Measurements from ENCODE around the gene RFPL3.

Gene RFPL3

DNA sequence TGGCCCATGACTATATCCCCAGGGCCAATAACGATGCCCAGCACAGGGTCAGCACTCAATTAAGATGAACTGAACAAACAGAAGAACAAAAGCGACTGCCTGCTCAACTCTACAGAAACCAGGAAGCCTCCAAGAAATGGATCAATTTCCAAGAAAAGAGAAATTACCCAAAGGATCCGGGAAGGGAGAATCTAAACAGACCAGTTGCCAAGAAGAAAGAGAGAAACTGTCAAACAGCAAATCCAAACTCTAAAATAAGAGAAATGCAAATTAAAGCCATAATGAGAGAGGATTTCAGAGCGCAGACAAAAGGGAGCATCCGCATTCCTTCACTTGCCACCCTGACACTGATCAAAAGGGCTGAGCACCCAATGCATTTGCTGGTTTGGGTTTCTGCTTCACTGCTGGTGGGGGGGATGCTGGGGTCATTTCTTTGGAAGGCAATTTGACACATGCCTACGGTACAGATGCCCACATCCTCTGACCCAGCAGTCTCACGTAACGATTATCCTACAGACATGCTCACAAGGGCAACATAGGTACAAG lies 37.7 kb upstream of the RFPL3 start:
- no peak overlapping the region for H3K9ac ChIP-seq
- no peak overlapping the region for H3K27ac ChIP-seq
- no peaks in the 10 kb centered on the region for H3K36me3 ChIP-seq
- TF ChIP-seq Cebpa-rat (IDR thresholded peaks at IDR 0.05): no peak
- peaks cover 0 to 9% (median 0%) of the 10 kb centered on the region in 10 experiments; a peak in 4 of 20 replicates for H3K4me1 ChIP-seq
- no peaks in the 10 kb centered on the region for H4K20me1 ChIP-seq
- no peaks in the 10 kb centered on the region for H3K27me3 ChIP-seq
- H3K9me3 ChIP-seq (replicated peaks in 1 of 11): no peaks in the 10 kb centered on the region
- H3K4me3 ChIP-seq: no peak overlapping the region
- H3K4me2 ChIP-seq: no peak overlapping the region

DNA sequence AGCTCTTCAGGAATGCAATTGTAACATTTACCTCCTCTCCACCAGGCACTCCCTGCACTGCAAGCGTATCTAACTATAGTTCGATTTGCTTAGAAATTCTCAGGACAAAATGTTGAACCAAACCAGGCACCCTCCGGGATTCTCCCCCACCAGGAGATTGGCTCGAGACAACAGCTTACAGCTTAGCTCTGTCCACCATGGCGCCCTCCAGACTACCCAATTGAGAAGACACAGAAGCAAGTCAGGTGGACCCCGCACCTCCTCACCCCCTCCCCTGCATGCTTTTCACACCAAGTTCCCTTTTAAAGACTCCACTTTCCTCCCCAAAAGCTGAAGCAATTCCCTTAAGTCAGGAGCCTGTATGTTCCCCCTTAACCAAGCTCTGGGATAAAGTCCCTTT lies 34.7 kb upstream of the RFPL3 start:
- TF ChIP-seq Cebpa-rat (IDR thresholded peaks at IDR 0.05): no peak
- peak overlapping the region in 2 of 11 experiments; percentile 24 to 39; a peak in 1 of 22 replicates for H3K4me2 ChIP-seq
- no peak overlapping the region for H3K4me3 ChIP-seq
- no peak overlapping the region for H3K27ac ChIP-seq
- peaks cover 0 to 9% (median 0%) of the 10 kb centered on the region in 10 experiments; a peak in 4 of 20 replicates for H3K4me1 ChIP-seq
- no peak overlapping the region for H3K9ac ChIP-seq
- H4K20me1 ChIP-seq: no peaks in the 10 kb centered on the region
- H3K36me3 ChIP-seq: no peaks in the 10 kb centered on the region
- H3K9me3 ChIP-seq (replicated peaks in 1 of 11): no peaks in the 10 kb centered on the region
- no peaks in the 10 kb centered on the region for H3K27me3 ChIP-seq

DNA sequence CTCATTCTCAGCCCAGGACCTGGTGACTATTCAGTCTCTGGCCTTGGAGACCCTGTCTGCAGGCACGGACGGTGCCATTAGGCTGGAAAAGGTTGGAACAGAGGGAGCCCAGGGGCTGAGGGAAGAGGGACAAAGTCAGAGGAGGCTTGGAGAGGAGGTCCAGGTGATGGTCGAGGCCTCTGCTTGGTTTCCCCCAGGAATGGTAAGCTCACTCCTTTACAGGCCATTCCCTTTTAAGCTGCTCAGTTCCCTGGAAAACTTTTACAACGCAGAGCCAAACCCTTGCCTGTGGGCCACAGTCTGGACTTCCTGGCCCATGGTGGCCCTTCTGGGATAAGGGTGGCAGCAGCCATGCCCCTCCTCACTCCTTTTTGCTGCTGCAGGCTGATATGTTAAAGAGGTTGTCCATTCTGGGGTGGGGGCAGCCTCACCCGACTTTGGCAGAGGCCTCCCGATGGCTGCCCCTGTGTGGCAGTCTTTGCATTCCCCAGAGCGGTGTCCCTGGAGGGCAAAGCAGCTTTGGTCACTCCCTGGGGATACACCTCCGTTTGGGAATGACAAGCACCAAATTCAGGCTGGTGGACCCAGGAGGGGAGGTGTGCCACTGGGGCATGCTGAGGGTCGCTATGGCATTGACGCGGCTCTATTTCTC lies 34.0 kb upstream of the RFPL3 start:
- H3K4me3 ChIP-seq: no peak overlapping the region
- H3K9me3 ChIP-seq (replicated peaks in 1 of 11): no peaks in the 10 kb centered on the region
- H3K27ac ChIP-seq: no peak overlapping the region
- H3K4me2 ChIP-seq: no peak overlapping the region
- H4K20me1 ChIP-seq: no peaks in the 10 kb centered on the region
- H3K9ac ChIP-seq: no peak overlapping the region
- peaks cover 0 to 9% (median 0%) of the 10 kb centered on the region in 10 experiments; a peak in 4 of 20 replicates for H3K4me1 ChIP-seq
- TF ChIP-seq Cebpa-rat (IDR thresholded peaks at IDR 0.05): no peak
- no peaks in the 10 kb centered on the region for H3K27me3 ChIP-seq
- no peaks in the 10 kb centered on the region for H3K36me3 ChIP-seq

DNA sequence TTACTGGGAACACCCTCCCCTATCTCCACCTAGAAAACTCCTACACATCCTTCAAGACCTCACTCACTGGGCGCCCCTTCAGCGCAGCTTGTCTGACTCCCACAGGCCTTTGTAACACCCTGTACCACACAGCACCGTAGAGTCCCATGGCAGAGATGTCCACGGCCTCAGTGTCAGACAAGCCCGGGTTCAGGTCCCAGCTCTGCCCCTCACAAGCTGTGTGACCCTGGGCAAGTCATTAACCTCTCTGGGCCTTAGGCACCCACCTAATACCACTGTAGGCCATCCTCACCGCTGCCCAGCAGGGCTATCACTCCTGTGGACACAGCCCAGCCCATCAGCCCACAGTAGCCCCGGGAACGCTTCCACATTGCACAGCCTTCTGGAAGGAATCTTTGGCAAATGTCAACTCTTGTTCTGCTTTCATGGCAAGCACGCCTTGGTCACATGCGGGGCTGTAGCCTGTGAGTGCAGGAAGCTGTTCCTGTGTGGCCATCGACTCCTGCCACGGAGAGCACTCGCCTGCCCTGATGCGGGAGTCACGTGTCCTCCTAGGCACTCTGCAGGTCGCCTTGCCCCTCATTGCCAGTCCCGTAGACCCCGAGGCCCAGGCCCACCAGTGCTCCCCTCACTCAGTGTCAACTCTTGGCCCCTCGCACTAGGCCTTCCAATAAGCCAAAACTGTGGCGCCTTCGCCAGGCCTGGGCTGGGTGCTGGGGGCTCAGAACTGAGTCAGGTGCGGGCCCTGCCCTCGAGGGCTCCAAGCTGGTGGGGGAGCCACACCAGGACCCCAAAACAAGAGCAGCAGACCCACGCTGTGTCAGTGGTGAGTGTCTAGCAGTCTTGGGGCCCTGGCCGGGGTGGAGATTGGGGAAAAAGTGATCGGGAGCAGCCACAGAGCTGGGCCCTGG lies 32.9 kb upstream of the RFPL3 start:
- no peak overlapping the region for H3K27ac ChIP-seq
- H3K27me3 ChIP-seq: no peaks in the 10 kb centered on the region
- peaks cover 0 to 9% (median 0%) of the 10 kb centered on the region in 10 experiments; a peak in 4 of 20 replicates for H3K4me1 ChIP-seq
- TF ChIP-seq Cebpa-rat (IDR thresholded peaks at IDR 0.05): no peak
- H3K4me2 ChIP-seq: no peak overlapping the region
- no peak overlapping the region for H3K9ac ChIP-seq
- no peaks in the 10 kb centered on the region for H3K36me3 ChIP-seq
- no peaks in the 10 kb centered on the region for H4K20me1 ChIP-seq
- no peaks in the 10 kb centered on the region for H3K9me3 ChIP-seq (replicated peaks in 1 of 11)
- H3K4me3 ChIP-seq: no peak overlapping the region

DNA sequence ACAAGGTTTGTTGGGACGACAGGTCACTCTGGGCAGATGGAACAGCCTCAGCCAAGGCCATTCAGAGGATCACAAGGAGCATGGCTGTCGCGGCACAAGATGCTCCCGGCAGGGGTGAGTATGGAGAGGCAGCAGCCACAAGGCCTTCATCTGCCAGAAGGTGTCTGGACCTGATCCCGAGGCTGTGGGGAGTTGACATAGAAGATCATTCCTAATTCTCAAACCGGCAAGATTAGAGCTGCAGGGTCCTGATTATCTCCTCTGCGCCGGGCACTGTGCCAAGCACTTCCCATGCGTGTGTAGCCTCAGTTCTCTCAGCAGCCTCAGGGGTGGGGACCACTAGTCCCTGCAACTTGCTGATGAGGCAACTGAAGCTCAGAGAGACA lies 32.3 kb upstream of the RFPL3 start:
- Histone ChIP-seq H4K20me1 (no peaks in the 10 kb centered on the region), H3K9me3 (replicated peaks in 1 of 11) (no peaks in the 10 kb centered on the region), H3K27ac (no peak overlapping the region), H3K4me3 (no peak overlapping the region), H3K36me3 (no peaks in the 10 kb centered on the region), H3K4me2 (no peak overlapping the region), H3K4me1 (peaks cover 0 to 9% (median 0%) of the 10 kb centered on the region in 10 experiments; a peak in 4 of 20 replicates), H3K27me3 (no peaks in the 10 kb centered on the region), H3K9ac (no peak overlapping the region)
- TF ChIP-seq Cebpa-rat (IDR thresholded peaks at IDR 0.05): no peak

DNA sequence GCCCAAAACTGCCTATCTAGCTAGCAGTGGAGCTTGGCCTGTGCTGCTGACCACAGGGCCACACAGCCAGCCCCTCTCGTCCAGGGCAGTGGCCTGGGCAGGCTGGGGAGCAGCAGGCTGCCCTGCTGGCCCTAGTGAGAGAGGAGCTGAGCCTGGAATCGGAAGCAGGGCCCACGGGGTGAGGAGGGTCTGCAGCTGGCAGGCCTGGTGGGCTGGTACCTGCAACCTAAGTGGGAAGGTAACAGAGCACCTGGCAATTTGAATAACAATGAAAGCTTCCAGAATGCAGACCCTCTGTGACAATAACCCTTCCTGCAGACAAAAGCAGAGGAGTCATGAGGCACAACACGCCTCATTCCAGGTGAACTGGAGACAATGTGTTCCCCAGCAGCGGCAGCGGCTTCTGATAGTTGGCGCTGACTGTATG lies 31.8 kb upstream of the RFPL3 start:
- no peak overlapping the region for H3K9ac ChIP-seq
- no peak overlapping the region for H3K27ac ChIP-seq
- peaks cover 0 to 9% (median 0%) of the 10 kb centered on the region in 10 experiments; a peak in 4 of 20 replicates for H3K4me1 ChIP-seq
- H3K4me3 ChIP-seq: no peak overlapping the region
- no peaks in the 10 kb centered on the region for H3K27me3 ChIP-seq
- TF ChIP-seq Cebpa-rat (IDR thresholded peaks at IDR 0.05): no peak
- H4K20me1 ChIP-seq: no peaks in the 10 kb centered on the region
- H3K9me3 ChIP-seq (replicated peaks in 1 of 11): no peaks in the 10 kb centered on the region
- no peaks in the 10 kb centered on the region for H3K36me3 ChIP-seq
- no peak overlapping the region for H3K4me2 ChIP-seq

DNA sequence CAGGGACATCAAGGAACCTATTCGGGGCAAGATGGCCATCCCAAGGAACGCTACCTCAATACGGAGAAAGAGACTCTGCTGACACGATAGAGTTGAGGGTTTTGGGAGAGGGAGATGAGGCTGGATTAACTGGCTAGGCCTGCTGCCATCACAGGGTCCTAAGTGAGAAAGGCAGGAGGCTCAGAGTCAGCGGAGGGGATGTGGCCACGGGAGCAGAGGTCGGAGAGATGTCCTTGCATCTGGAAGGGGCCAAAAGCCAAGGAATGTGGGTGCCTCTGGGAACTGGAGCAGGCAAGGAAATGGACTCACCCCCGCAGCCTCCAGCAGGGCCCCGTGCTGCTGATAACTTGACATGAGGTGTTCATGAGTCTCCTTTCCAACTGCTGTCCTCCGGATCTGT lies 31.0 kb upstream of the RFPL3 start:
- no peaks in the 10 kb centered on the region for H3K27me3 ChIP-seq
- no peak for TF ChIP-seq Cebpa-rat (IDR thresholded peaks at IDR 0.05)
- peaks cover 0 to 9% (median 0%) of the 10 kb centered on the region in 10 experiments; a peak in 4 of 20 replicates for H3K4me1 ChIP-seq
- no peak overlapping the region for H3K4me3 ChIP-seq
- no peaks in the 10 kb centered on the region for H3K36me3 ChIP-seq
- no peak overlapping the region for H3K9ac ChIP-seq
- H3K9me3 ChIP-seq (replicated peaks in 1 of 11): no peaks in the 10 kb centered on the region
- no peak overlapping the region for H3K27ac ChIP-seq
- H4K20me1 ChIP-seq: no peaks in the 10 kb centered on the region
- H3K4me2 ChIP-seq: no peak overlapping the region

DNA sequence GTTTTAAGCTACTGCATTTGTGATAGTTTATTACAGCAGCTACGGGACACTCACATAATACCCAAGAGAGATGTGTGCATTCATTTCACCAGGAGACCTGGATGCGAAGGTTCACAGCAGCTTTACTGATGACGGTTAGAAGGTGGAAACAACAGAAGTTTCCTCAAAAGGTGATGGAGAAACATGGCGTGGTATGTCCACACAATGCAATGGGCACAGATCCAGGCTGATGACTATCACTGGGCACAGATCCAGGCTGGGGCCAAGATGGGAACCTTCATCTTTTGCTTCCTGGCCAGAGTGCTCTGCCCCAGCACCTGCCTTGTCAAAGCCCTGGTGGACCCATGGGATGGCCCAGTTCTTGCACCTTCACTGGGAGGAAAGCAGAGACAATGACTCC lies 30.6 kb upstream of the RFPL3 start:
- no peak overlapping the region for H3K27ac ChIP-seq
- no peaks in the 10 kb centered on the region for H3K9me3 ChIP-seq (replicated peaks in 1 of 11)
- H3K4me1 ChIP-seq: peaks cover 0 to 9% (median 0%) of the 10 kb centered on the region in 10 experiments; a peak in 4 of 20 replicates
- H3K4me3 ChIP-seq: no peak overlapping the region
- H3K4me2 ChIP-seq: no peak overlapping the region
- no peaks in the 10 kb centered on the region for H4K20me1 ChIP-seq
- no peaks in the 10 kb centered on the region for H3K36me3 ChIP-seq
- H3K27me3 ChIP-seq: no peaks in the 10 kb centered on the region
- no peak for TF ChIP-seq Cebpa-rat (IDR thresholded peaks at IDR 0.05)
- H3K9ac ChIP-seq: no peak overlapping the region

DNA sequence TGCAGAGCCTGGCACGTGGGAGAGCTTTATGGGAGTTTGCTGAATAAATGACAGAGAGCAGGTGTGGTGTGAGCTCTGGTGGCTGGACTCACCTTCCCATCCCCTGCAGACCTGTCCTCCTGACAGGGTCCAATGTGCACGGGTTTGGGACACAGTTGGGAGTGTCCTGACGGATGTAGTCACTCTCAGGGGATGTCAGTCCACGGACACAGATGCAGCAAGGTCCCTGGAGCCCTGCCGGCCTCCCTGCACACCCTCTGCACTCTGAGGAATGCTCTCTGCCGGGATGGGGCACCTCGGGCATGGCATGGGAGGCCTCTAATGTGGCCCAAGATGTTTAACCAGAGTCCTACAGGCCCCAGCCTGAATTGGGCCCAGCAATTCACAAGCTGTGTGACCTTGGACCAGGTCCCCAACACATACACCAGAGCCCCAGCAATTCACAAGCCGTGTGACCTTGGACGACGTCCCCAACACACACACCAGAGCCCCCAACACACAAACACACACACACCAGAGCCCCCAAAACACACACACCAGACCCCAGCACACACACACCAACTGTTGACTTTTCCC lies 30.0 kb upstream of the RFPL3 start:
- Histone ChIP-seq H3K4me3 (no peak overlapping the region), H3K36me3 (no peaks in the 10 kb centered on the region), H3K9ac (no peak overlapping the region), H3K27me3 (no peaks in the 10 kb centered on the region), H3K4me2 (no peak overlapping the region), H3K27ac (no peak overlapping the region), H3K9me3 (replicated peaks in 1 of 11) (no peaks in the 10 kb centered on the region), H3K4me1 (peaks cover 0 to 4% (median 0%) of the 10 kb centered on the region in 10 experiments; a peak in 4 of 20 replicates), H4K20me1 (no peaks in the 10 kb centered on the region)
- TF ChIP-seq Cebpa-rat (IDR thresholded peaks at IDR 0.05): no peak

Measured in BLaER1 treated with 17β-estradiol and CSF1 and Interleukin-3, amounts not matched to agents 10 nM and 100 nM (cell line).